DND-41 (cell line): ENCODE results near the gene FAM240A.

Source experiments
- ATAC-seq: fragments of 200-7000 bp; cut with Tn5 transposase; 3 replicates; pipeline ENCODE4 v1.9.1; 2021; ENCODE audit warnings: low read depth; ENCODE audit not compliant: insufficient read depth
- DNase-seq: peaks from one replicate; pipeline ENCODE4 v3.0.0-alpha.2; 2020
- H2AFZ ChIP-seq: 2 replicates; pipeline ENCODE4 v1.6.0; 2012; ENCODE audit warnings: low read depth, low read length
- H3K27ac ChIP-seq: 2 replicates; pipeline ENCODE4 v1.5.1; 2012; ENCODE audit warnings: low read length, inconsistent platforms
- H3K27me3 ChIP-seq: fragments of 200-600 bp; sonication (generic); 2 replicates; pipeline ENCODE4 v1.6.0; 2012; ENCODE audit warnings: low read length, mild to moderate bottlenecking, inconsistent platforms; ENCODE audit not compliant: insufficient read depth, poor library complexity
- H3K36me3 ChIP-seq: 2 replicates; pipeline ENCODE4 v1.5.1; 2012; ENCODE audit warnings: low read length, inconsistent platforms; ENCODE audit not compliant: insufficient read depth
- H3K4me1 ChIP-seq: 2 replicates; pipeline ENCODE4 v1.5.1; 2012; ENCODE audit warnings: mild to moderate bottlenecking, low read length; ENCODE audit not compliant: insufficient read depth
- H3K4me2 ChIP-seq: 2 replicates; pipeline ENCODE4 v1.6.0; 2012; ENCODE audit warnings: mild to moderate bottlenecking, moderate library complexity, low read length, inconsistent platforms; ENCODE audit not compliant: insufficient read depth
- H3K4me3 ChIP-seq, 2 experiments: fragments of 200-600 bp in 1 of 2; shearing (Covaris generic) in 1 of 2; 2 replicates each; pipeline ENCODE4 v1.5.1; 2012 to 2016; ENCODE audit warnings: inconsistent platforms in 2 of 2, low read length in 2 of 2, mild to moderate bottlenecking in 2 of 2, low read depth in 1 of 2, moderate library complexity in 1 of 2
- H3K79me2 ChIP-seq: 2 replicates; pipeline ENCODE4 v1.6.0; 2012; ENCODE audit warnings: low read length, inconsistent platforms; ENCODE audit not compliant: insufficient read depth
- H3K9ac ChIP-seq: 2 replicates; pipeline ENCODE4 v1.6.0; 2012; ENCODE audit warnings: low read depth, mild to moderate bottlenecking, inconsistent platforms, low read length, moderate library complexity
- H3K9me3 ChIP-seq: 2 replicates; pipeline ENCODE4 v1.5.1; 2012; ENCODE audit warnings: low read length, moderate library complexity, mild to moderate bottlenecking, inconsistent platforms; ENCODE audit not compliant: insufficient read depth, severe bottlenecking
- H4K20me1 ChIP-seq: 2 replicates; pipeline ENCODE4 v1.6.0; 2012; ENCODE audit warnings: low read length; ENCODE audit not compliant: insufficient read depth
- CTCF ChIP-seq: IDR thresholded peaks from 2 replicates; pipeline ENCODE4 v1.5.1; 2012; ENCODE audit warnings: borderline replicate concordance, low read length, moderate library complexity, mild to moderate bottlenecking; ENCODE audit not compliant: poor library complexity, severe bottlenecking; ENCODE audit errors: extremely low read depth
- EZH2 ChIP-seq: IDR thresholded peaks from 3 replicates; pipeline ENCODE4 v1.6.1; 2012; ENCODE audit warnings: borderline replicate concordance, low read depth, mild to moderate bottlenecking, moderate library complexity, low read length, inconsistent platforms; ENCODE audit not compliant: severe bottlenecking

The FAM240A gene

GRCh38 chr3:46613313-46614005, 1.1 kb downstream of the FAM240A start:
- Histone ChIP-seq H3K27ac (no peak overlapping the region), H3K36me3 (no peaks in the 10 kb centered on the region), H3K9me3 (no peaks in the 10 kb centered on the region), H3K9ac (no peak overlapping the region), H2AFZ (no peak overlapping the region), H3K27me3 (no peaks in the 10 kb centered on the region), H3K79me2 (no peaks in the 10 kb centered on the region), H3K4me3 (no peak overlapping the region), H4K20me1 (no peaks in the 10 kb centered on the region), H3K4me2 (no peak overlapping the region), H3K4me1 (no peaks in the 10 kb centered on the region)
- TF ChIP-seq CTCF: no peak
- TF ChIP-seq EZH2: no peak
- ATAC-seq (no peak), DNase-seq (no peak)

- H3K4me1 ChIP-seq: no peaks in the 10 kb centered on the region
- no peaks in the 10 kb centered on the region for H3K79me2 ChIP-seq
- no peak overlapping the region for H3K9ac ChIP-seq
- TF ChIP-seq CTCF: no peak
- no peak for TF ChIP-seq EZH2
- ATAC-seq: no peak
- no peak overlapping the region for H3K4me3 ChIP-seq
- H4K20me1 ChIP-seq: no peaks in the 10 kb centered on the region
- no peak for DNase-seq
- no peaks in the 10 kb centered on the region for H3K27me3 ChIP-seq
- no peaks in the 10 kb centered on the region for H3K9me3 ChIP-seq
- H3K36me3 ChIP-seq: no peaks in the 10 kb centered on the region
- no peak overlapping the region for H3K27ac ChIP-seq
- H2AFZ ChIP-seq: no peak overlapping the region
- no peak overlapping the region for H3K4me2 ChIP-seq
Observed at GRCh38 chr3:46614431-46614830, 2.1 kb downstream of the FAM240A start.

- no peak overlapping the region for H3K9ac ChIP-seq
- no peaks in the 10 kb centered on the region for H3K27me3 ChIP-seq
- H4K20me1 ChIP-seq: no peaks in the 10 kb centered on the region
- no peaks in the 10 kb centered on the region for H3K79me2 ChIP-seq
- no peaks in the 10 kb centered on the region for H3K36me3 ChIP-seq
- no peaks in the 10 kb centered on the region for H3K9me3 ChIP-seq
- ATAC-seq: no peak
- no peak overlapping the region for H3K4me2 ChIP-seq
- H2AFZ ChIP-seq: no peak overlapping the region
- H3K27ac ChIP-seq: no peak overlapping the region
- DNase-seq: no peak
- no peak overlapping the region for H3K4me3 ChIP-seq
- TF ChIP-seq CTCF (no peak), EZH2 (no peak)
- H3K4me1 ChIP-seq: no peaks in the 10 kb centered on the region
Observed at GRCh38 chr3:46615050-46615775, 2.9 kb downstream of the FAM240A start.
